Calu3 (cell line): Measurements from ENCODE around the gene ZDHHC21. TPM values are rescaled to one million over a fixed set of nuclear protein-coding genes. Genes with fewer than 3 reads are reported as not detected.

ENCODE experiments used
- BruUV-seq: library from RNA; stranded (reverse); fragments of 400-500 nt; replicated peaks from 2 replicates; lab custom pipeline; 2021; lab: Mats Ljungman, UMichigan
- CTCF ChIA-PET: fragments of 300-600 bp; sonication (Branson Sonifier 250); formaldehyde crosslinking; loops from one replicate; lab custom pipeline; 2022; ENCODE audit warnings: antibody characterized with exemption; lab: Charles Lee
- DNase-seq: peaks from one replicate; pipeline ENCODE4 v3.0.0; 2022
- H3K27ac Mint-ChIP-seq: one replicate; pipeline ENCODE4 v1.8.0; 2022; ENCODE audit warnings: mixed read lengths; ENCODE audit not compliant: unreplicated experiment
- H3K27me3 Mint-ChIP-seq: one replicate; pipeline ENCODE4 v1.8.0; 2022; ENCODE audit warnings: mixed read lengths; ENCODE audit not compliant: unreplicated experiment
- H3K36me3 Mint-ChIP-seq: one replicate; pipeline ENCODE4 v1.8.0; 2022; ENCODE audit warnings: mild to moderate bottlenecking, moderate library complexity, mixed read lengths; ENCODE audit not compliant: insufficient read depth, unreplicated experiment
- H3K4me1 Mint-ChIP-seq: one replicate; pipeline ENCODE4 v1.8.0; 2022; ENCODE audit warnings: mild to moderate bottlenecking, low read depth, mixed read lengths; ENCODE audit not compliant: unreplicated experiment
- H3K4me3 Mint-ChIP-seq: one replicate; pipeline ENCODE4 v1.8.0; 2022; ENCODE audit warnings: mild to moderate bottlenecking, low read depth, moderate library complexity, mixed read lengths; ENCODE audit not compliant: unreplicated experiment
- H3K9me3 Mint-ChIP-seq: one replicate; pipeline ENCODE4 v1.8.0; 2022; ENCODE audit warnings: low read depth, mixed read lengths; ENCODE audit not compliant: unreplicated experiment
- CTCF ChIP-seq: fragments of 200-600 bp; IDR thresholded peaks from one replicate; pipeline ENCODE4 v1.8.0; 2022; ENCODE audit warnings: antibody characterized with exemption; ENCODE audit not compliant: unreplicated experiment
- intact Hi-C: fragments of 100-400 bp; cut with micrococcal nuclease; formaldehyde crosslinking; loops from one replicate; pipeline ENCODE4 v1.10.0; 2022; ENCODE audit not compliant: unreplicated experiment
- total RNA-seq: library from RNA; stranded (reverse); gene quantifications from 2 replicates; pipeline ENCODE4 v1.2.3, GENCODE V29; 2022

The ZDHHC21 gene
- total RNA-seq, 1 experiment from 2014 or later, result 10.6 TPM

DNA sequence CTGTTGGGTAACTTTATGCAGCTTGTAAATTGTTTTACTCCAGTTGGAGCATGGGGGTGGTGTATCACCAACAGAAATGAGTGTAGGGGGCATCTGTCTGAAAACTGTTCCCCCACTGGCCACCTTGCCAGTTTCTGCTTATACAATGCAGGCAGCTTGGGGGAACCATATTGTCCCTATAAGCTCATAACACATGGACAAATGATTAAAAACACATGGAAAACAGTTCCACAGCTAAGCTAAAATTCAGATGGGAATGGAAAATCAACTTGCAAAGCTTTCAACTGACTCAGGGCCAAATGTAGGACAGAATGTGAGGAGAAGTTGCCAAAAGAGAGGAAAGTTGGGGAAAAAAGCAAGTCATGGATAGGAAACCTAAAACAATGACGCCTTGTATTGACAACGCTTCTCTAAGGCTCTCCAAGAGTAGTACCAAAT is 37.2 kb upstream of the ZDHHC21 start:
- intact Hi-C loops, result no loop called here
- Mint-ChIP-seq H3K4me1 (no peaks in the 10 kb centered on the region), H3K27me3 (peaks cover 12% of the 10 kb centered on the region), H3K4me3 (no peak overlapping the region), H3K9me3 (no peaks in the 10 kb centered on the region), H3K36me3 (no peaks in the 10 kb centered on the region), H3K27ac (no peak overlapping the region)
- TF ChIP-seq CTCF, result no peak
- CTCF ChIA-PET, result no interaction called here
- no peak for DNase-seq
- no TSS peak for BruUV-seq

DNA sequence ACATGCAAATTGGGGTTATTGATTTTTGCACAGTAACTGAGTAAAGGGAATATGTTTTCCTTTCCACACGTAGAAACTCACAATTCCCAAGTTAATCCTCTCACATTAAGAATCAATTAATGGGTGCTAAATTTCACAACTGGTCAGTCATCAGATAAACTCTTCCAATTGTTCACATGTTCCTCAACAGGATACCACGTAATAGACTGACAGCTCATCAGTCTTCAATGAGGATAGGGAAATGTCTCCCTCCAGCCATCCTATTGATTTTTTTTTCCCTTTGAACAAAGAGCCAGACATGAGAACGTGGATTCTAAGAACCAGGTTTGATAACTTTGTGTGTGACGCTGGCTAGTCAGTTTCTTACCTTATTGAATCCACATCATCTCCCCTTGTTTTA is 30.1 kb upstream of the ZDHHC21 start:
- Mint-ChIP-seq H3K27me3 (peaks cover 32% of the 10 kb centered on the region), H3K36me3 (no peaks in the 10 kb centered on the region), H3K4me1 (no peaks in the 10 kb centered on the region), H3K4me3 (no peak overlapping the region), H3K27ac (no peak overlapping the region), H3K9me3 (no peaks in the 10 kb centered on the region)
- CTCF ChIA-PET, result interaction anchor here (1.2 kb wide), 1 partner anchor 46 kb away, joined by 3 read pairs; no protein-coding TSS in a partner anchor
- no peak for DNase-seq
- intact Hi-C loops, result no loop called here
- BruUV-seq, result no TSS peak
- no peak for TF ChIP-seq CTCF

DNA sequence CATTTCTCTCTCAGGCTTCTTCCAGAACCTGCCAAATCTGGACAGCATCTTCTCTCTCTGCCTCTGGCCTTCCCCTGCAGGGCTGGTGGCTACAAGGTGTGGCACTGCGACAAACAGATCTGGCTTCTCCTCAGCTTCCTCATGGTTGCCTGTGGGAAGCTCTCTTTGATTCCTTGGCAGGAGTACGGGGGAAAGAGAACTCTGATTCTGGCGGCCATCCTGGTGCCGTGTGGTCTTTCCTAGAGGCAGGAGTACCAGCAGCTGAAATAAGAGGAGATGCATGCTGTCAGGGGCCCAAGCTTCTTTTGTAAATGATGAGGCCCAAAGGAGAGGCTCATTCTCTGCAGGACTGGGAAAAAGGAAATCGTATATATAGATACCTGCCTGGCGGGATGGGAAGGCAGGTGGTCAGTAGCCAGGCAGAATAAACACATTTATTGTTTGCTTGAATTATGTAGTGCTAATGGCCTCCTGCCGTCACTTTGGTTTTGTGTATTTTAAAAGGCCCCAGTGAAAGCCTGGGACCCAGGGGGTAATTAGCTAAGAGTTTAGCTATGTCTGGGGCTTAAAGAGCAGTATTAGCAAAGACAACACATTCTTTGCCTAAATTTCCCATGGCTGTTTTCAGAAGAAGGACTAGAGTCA is 29.3 kb upstream of the ZDHHC21 start, which contains the start of gene CER1:
CER1 (minus strand) TSS at position 343 of the 645 bp plus-strand sequence; CDS start at position 282, 61 bp downstream.
- Mint-ChIP-seq H3K4me1 (no peaks in the 10 kb centered on the region), H3K9me3 (no peaks in the 10 kb centered on the region), H3K4me3 (no peak within 1 kb of the TSS), H3K27me3 (peaks cover 40% of the 10 kb centered on the region), H3K36me3 (no peaks in the 10 kb centered on the region), H3K27ac (no peak within 1 kb of the TSS)
- no TSS peak for BruUV-seq
- DNase-seq, result no peak
- no peak for TF ChIP-seq CTCF
- CTCF ChIA-PET, result no interaction called here
- intact Hi-C loops, result no loop called here

- Mint-ChIP-seq H3K36me3 (no peaks in the 10 kb centered on the region), H3K4me3 (no peak overlapping the region)
- DNase-seq, result no peak
These were observed 26.1 kb upstream of the ZDHHC21 start for GRCh38 chr9:14719231-14719923.

More at GRCh38 chr9:14719231-14719923, 26.1 kb upstream of the ZDHHC21 start:
- Mint-ChIP-seq H3K27me3 (peaks cover 41% of the 10 kb centered on the region), H3K27ac (no peak overlapping the region), H3K9me3 (no peaks in the 10 kb centered on the region), H3K4me1 (no peaks in the 10 kb centered on the region)
- TF ChIP-seq CTCF, result no peak
- CTCF ChIA-PET, result no interaction called here
- intact Hi-C loops, result no loop called here
- no TSS peak for BruUV-seq
